Kidney (tissue), 14 donors: ENCODE measurements around the gene PTPRM. TPM values are rescaled to one million over a fixed set of nuclear protein-coding genes. Genes with fewer than 3 reads are reported as not detected.
A peak's percentile ranks its signal among the peaks of the same experiment; 100 is the strongest.

Experiments used
- DNase-seq, 5 donors: peaks; one replicate each; pipeline ENCODE4 v3.0.0-alpha.2; 2013 to 2020
- FAIRE-seq: peaks from 2 replicates; lab custom pipeline; 2012; peaks lifted over from hg19 to GRCh38; lab: Jason Lieb, UNC
- H3K27ac ChIP-seq, 2 donors: one replicate each; pipeline ENCODE4 v1.7.0; 2013; ENCODE audit warnings: low read depth in 2 of 2, low read length in 2 of 2, inconsistent platforms in 1 of 2
- H3K27me3 ChIP-seq: one replicate; pipeline ENCODE4 v1.7.1; 2013; ENCODE audit warnings: low read length, inconsistent platforms; ENCODE audit not compliant: control insufficient read depth, insufficient read depth
- H3K36me3 ChIP-seq, 3 donors: one replicate each; pipeline versions ENCODE4 v1.7.0 to v1.7.1; 2013; ENCODE audit warnings: low read length in 3 of 3, control low read depth in 1 of 3, inconsistent platforms in 1 of 3; ENCODE audit not compliant: insufficient read depth in 3 of 3, control insufficient read depth in 2 of 3
- H3K4me1 ChIP-seq, 3 donors: one replicate each; pipeline versions ENCODE4 v1.7.0 to v1.7.1; 2013; ENCODE audit warnings: low read length in 3 of 3, inconsistent platforms in 1 of 3, low read depth in 1 of 3; ENCODE audit not compliant: control insufficient read depth in 2 of 3, insufficient read depth in 2 of 3
- H3K4me3 ChIP-seq, 3 donors: one replicate each; pipeline versions ENCODE4 v1.7.0 to v1.8.1; 2013; ENCODE audit warnings: low read length in 3 of 3, control low read depth in 1 of 3, inconsistent platforms in 1 of 3
- H3K9ac ChIP-seq, 3 donors: one replicate each; pipeline versions ENCODE4 v1.7.0 to v1.7.1; 2013; ENCODE audit warnings: low read length in 3 of 3, control low read depth in 1 of 3, inconsistent platforms in 1 of 3
- H3K9me3 ChIP-seq, 3 donors: one replicate each; pipeline versions ENCODE4 v1.7.0 to v1.7.1; 2013; ENCODE audit warnings: low read length in 3 of 3, control low read depth in 1 of 3, inconsistent platforms in 1 of 3; ENCODE audit not compliant: control insufficient read depth in 2 of 3, insufficient read depth in 1 of 3
- CTCF ChIP-seq: IDR thresholded peaks from 3 replicates; pipeline ENCODE4 v1.5.1; 2012; ENCODE audit warnings: mild to moderate bottlenecking, moderate library complexity, borderline replicate concordance; ENCODE audit not compliant: insufficient read depth; ENCODE audit errors: extremely low read depth
- intact Hi-C: fragments of 100-400 bp; cut with DNase I; formaldehyde crosslinking; loops from one replicate; pipeline ENCODE4 v1.11.1; 2022
- polyA plus RNA-seq: library from polyadenylated mRNA; stranded (reverse); fragments of 350-450 nt; fragmentation: Illumina TruSeq; extraction: RNeasy Lipid Tissue Mini Kit (QIAGEN cat#74804); gene quantifications from one replicate; pipeline ENCODE4 v1.2.3, GENCODE V29; 2014; ENCODE audit warnings: low read depth, low replicate concordance; ENCODE audit not compliant: insufficient read depth
- total RNA-seq: library from RNA; stranded (reverse); fragmentation: NEBNext Ultra II Directional; extraction: Animal tissue kit (Norgen Biotek cat#: 25700); gene quantifications from one replicate; pipeline ENCODE4 v1.2.1, GENCODE V29; 2021
- donor health status: control.
- donor health status: control.
- donor health status: control.
- donor health status: control.
- donor health status: control.
- donor health status: DM: yes; HTN: yes; CAD: no.
- donor health status: Normal renal cell carcinoma (clear cell type).

PTPRM gene
- total and polyA plus RNA-seq, 2 donors from 2014 or later: 52.4 to 98.9 TPM

DNA sequence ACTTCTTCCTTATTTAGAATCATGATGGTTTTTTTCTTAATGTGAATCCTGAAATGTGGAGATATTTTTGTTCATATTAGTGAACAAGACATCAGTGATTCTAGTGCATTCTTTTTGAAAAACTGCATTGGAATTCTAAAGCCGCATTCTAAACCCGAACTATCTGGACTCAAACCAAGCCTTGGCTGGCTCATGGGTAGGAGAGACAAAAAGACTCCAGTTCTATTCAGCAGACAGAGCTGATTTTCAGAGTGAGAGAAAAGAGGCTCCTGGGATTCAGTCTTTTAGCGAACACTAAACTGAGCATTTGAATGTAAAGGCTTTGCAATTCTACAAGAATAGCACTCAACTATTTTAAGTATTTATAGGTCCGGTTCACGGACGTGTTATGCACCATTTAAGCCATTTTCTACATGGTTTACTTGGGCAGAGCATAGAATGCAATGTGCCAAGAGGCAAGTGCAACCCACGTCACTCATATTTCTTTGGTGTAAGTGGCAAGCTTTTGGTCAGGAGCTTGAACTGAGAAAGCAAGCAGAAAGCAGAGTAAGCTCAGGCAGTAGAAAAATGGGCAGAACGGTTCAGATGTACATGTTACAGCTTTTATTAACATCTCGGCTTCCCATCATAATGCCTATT, 814.8 kb downstream of the PTPRM start:
- Histone ChIP-seq H3K36me3 (peaks cover 0 to 23% (median 18%) of the 10 kb centered on the region in 3 donors), H3K9ac (no peak overlapping the region), H3K27ac (no peak overlapping the region), H3K4me1 (no peaks in the 10 kb centered on the region), H3K9me3 (no peaks in the 10 kb centered on the region), H3K27me3 (no peaks in the 10 kb centered on the region), H3K4me3 (no peak overlapping the region)
- DNase-seq (no peak), FAIRE-seq (no peak)
- TF ChIP-seq CTCF: no peak
- intact Hi-C loops: no loop called here

DNA sequence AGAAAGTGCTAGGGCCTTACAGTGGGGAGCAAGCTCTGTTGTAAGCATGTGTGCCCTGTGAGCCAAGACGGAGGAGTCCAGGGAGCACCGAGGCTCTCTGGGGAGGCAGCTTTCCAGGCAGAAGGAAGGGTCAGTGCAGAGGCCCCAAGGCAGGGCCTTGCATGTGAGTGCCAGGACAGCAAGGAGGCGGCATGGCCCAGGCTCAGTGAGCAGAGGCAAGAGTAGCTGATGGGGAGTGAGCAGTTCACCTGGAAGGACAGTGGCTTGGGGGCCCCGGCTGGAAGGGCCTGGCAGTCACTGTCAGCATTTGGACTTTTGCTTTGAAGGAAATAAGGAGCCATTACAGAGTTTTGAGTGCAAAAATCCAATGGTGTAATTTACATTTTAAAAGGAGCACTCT, 818.3 kb downstream of the PTPRM start:
- TF ChIP-seq CTCF: no peak
- Histone ChIP-seq H3K4me3 (no peak overlapping the region), H3K27ac (no peak overlapping the region), H3K36me3 (peaks cover 0 to 19% (median 5%) of the 10 kb centered on the region in 3 donors), H3K4me1 (no peaks in the 10 kb centered on the region), H3K9ac (no peak overlapping the region), H3K27me3 (no peaks in the 10 kb centered on the region), H3K9me3 (no peaks in the 10 kb centered on the region)
- DNase-seq (no peak), FAIRE-seq (no peak)
- intact Hi-C loops: no loop called here

GRCh38 chr18:8386669-8387380, 819.7 kb downstream of the PTPRM start:
- intact Hi-C loops: no loop called here

More at GRCh38 chr18:8386669-8387380, 819.7 kb downstream of the PTPRM start:
- H3K27me3 ChIP-seq: no peaks in the 10 kb centered on the region
- no peak overlapping the region for H3K9ac ChIP-seq
- H3K27ac ChIP-seq: no peak overlapping the region
- no peak overlapping the region for H3K4me3 ChIP-seq
- FAIRE-seq (no peak), DNase-seq (peak in 1 of 5 donors; percentile 28)
- H3K36me3 ChIP-seq: peaks cover 0 to 20% (median 5%) of the 10 kb centered on the region in 3 donors
- H3K9me3 ChIP-seq: no peaks in the 10 kb centered on the region
- no peaks in the 10 kb centered on the region for H3K4me1 ChIP-seq
- no peak for TF ChIP-seq CTCF
